ENCODE results near the gene RAPGEF2. TPM values are rescaled to one million over a fixed set of nuclear protein-coding genes. Genes with fewer than 3 reads are reported as not detected.

RAPGEF2 gene
- total RNA-seq, 1 experiment from 2014 or later: 26.3 TPM

- CTCF ChIA-PET: interaction anchor here (0.6 kb wide), 1 partner anchor 146 kb away, joined by 3 read pairs; no protein-coding TSS in a partner anchor
- intact Hi-C loops (cut with micrococcal nuclease): no loop called here
- BruUV-seq (replicated peaks): no TSS peak
Observed at GRCh38 chr4:159355466-159355865, 252.6 kb downstream of the RAPGEF2 start.

GRCh38 chr4:159357350-159357749 is 254.5 kb downstream of the RAPGEF2 start:
- H3K27ac Mint-ChIP-seq (ENCODE audit: low read depth, unreplicated experiment): no peak overlapping the region
- POLR2A ChIA-PET: no interaction called here

More at GRCh38 chr4:159355466-159355865, 252.6 kb downstream of the RAPGEF2 start:
- H3K27ac Mint-ChIP-seq (ENCODE audit: low read depth, unreplicated experiment): no peak overlapping the region
- no peak overlapping the region for H3K4me3 Mint-ChIP-seq (ENCODE audit: unreplicated experiment)
- DNase-seq (ENCODE audit: unreplicated experiment): no peak
- H3K4me1 Mint-ChIP-seq (ENCODE audit: insufficient read depth, unreplicated experiment): peaks cover 5% of the 10 kb centered on the region
- peaks cover 70% of the 10 kb centered on the region for H3K36me3 Mint-ChIP-seq (ENCODE audit: insufficient read depth, unreplicated experiment)
- TF ChIP-seq CTCF (IDR thresholded peaks at IDR 0.05; ENCODE audit: unreplicated experiment): no peak
- no peaks in the 10 kb centered on the region for H3K9me3 Mint-ChIP-seq (ENCODE audit: unreplicated experiment)
- POLR2A ChIA-PET: no interaction called here
- H3K27me3 Mint-ChIP-seq (ENCODE audit: insufficient read depth, unreplicated experiment): no peaks in the 10 kb centered on the region

GRCh38 chr4:159358226-159358625 is 255.3 kb downstream of the RAPGEF2 start:
- CTCF ChIA-PET: interaction anchor here (0.9 kb wide), 1 partner anchor 91 kb away, joined by 4 read pairs; no protein-coding TSS in a partner anchor
- no peaks in the 10 kb centered on the region for H3K9me3 Mint-ChIP-seq (ENCODE audit: unreplicated experiment)
- no peak overlapping the region for H3K27ac Mint-ChIP-seq (ENCODE audit: low read depth, unreplicated experiment)
- BruUV-seq (replicated peaks): no TSS peak
- POLR2A ChIA-PET: no interaction called here
- peaks cover 69% of the 10 kb centered on the region for H3K36me3 Mint-ChIP-seq (ENCODE audit: insufficient read depth, unreplicated experiment)
- DNase-seq (ENCODE audit: unreplicated experiment): no peak
- H3K4me1 Mint-ChIP-seq (ENCODE audit: insufficient read depth, unreplicated experiment): peaks cover 5% of the 10 kb centered on the region
- no peak for TF ChIP-seq CTCF (IDR thresholded peaks at IDR 0.05; ENCODE audit: unreplicated experiment)
- H3K27me3 Mint-ChIP-seq (ENCODE audit: insufficient read depth, unreplicated experiment): no peaks in the 10 kb centered on the region
- no peak overlapping the region for H3K4me3 Mint-ChIP-seq (ENCODE audit: unreplicated experiment)
- intact Hi-C loops (cut with micrococcal nuclease): no loop called here

More at GRCh38 chr4:159357350-159357749, 254.5 kb downstream of the RAPGEF2 start:
- no peak for DNase-seq (ENCODE audit: unreplicated experiment)
- Mint-ChIP-seq H3K36me3 (ENCODE audit: insufficient read depth, unreplicated experiment) (peaks cover 78% of the 10 kb centered on the region), H3K27me3 (ENCODE audit: insufficient read depth, unreplicated experiment) (no peaks in the 10 kb centered on the region), H3K4me3 (ENCODE audit: unreplicated experiment) (no peak overlapping the region), H3K9me3 (ENCODE audit: unreplicated experiment) (no peaks in the 10 kb centered on the region), H3K4me1 (ENCODE audit: insufficient read depth, unreplicated experiment) (peaks cover 5% of the 10 kb centered on the region)
- BruUV-seq (replicated peaks): no TSS peak
- TF ChIP-seq CTCF (IDR thresholded peaks at IDR 0.05; ENCODE audit: unreplicated experiment): no peak
- intact Hi-C loops (cut with micrococcal nuclease): no loop called here
- CTCF ChIA-PET: no interaction called here

- DNase-seq (ENCODE audit: unreplicated experiment): peak; percentile 47
- intact Hi-C loops (cut with micrococcal nuclease): loop anchor here (10.0 kb wide), 1 partner anchor 84 kb away; no protein-coding TSS in a partner anchor
- TF ChIP-seq CTCF (IDR thresholded peaks at IDR 0.05; ENCODE audit: unreplicated experiment): no peak
- no peaks in the 10 kb centered on the region for H3K27me3 Mint-ChIP-seq (ENCODE audit: insufficient read depth, unreplicated experiment)
- BruUV-seq (replicated peaks): no TSS peak
- POLR2A ChIA-PET: interaction anchor here (0.6 to 1.4 kb wide), 3 partner anchors 15 to 78 kb away, joined by 3 to 4 read pairs (median 3); no protein-coding TSS in a partner anchor
- peaks cover 52% of the 10 kb centered on the region for H3K36me3 Mint-ChIP-seq (ENCODE audit: insufficient read depth, unreplicated experiment)
- no peak overlapping the region for H3K4me3 Mint-ChIP-seq (ENCODE audit: unreplicated experiment)
- CTCF ChIA-PET: interaction anchor here (0.7 kb wide), 1 partner anchor 95 kb away, joined by 4 read pairs; no protein-coding TSS in a partner anchor
- H3K4me1 Mint-ChIP-seq (ENCODE audit: insufficient read depth, unreplicated experiment): peaks cover 5% of the 10 kb centered on the region
- H3K9me3 Mint-ChIP-seq (ENCODE audit: unreplicated experiment): no peaks in the 10 kb centered on the region
- H3K27ac Mint-ChIP-seq (ENCODE audit: low read depth, unreplicated experiment): peak overlapping the region; percentile 46
Observed at GRCh38 chr4:159360549-159360948, 257.7 kb downstream of the RAPGEF2 start.

All from MCF 10A (cell line).